HG02623 (cell line): ENCODE data around the gene SPATA31D1.
"Not testable (repeated sequence)": the region's sequence is repeated elsewhere in the genome, so short reads cannot be mapped to it uniquely, and the experiment has no call there.

Experiments used
- ATAC-seq: cut with Tn5 transposase; IDR thresholded peaks from one replicate; pipeline ENCODE4 v1.9.1; 2021; ENCODE audit warnings: moderate library complexity; ENCODE audit not compliant: unreplicated experiment

SPATA31D1 gene

GRCh38 chr9:81988472-81988871 is at the start of gene SPATA31D1:
Gene SPATA31D1, plus strand, starts transcription at chr9:81988772. Its CDS starts 47 bp downstream, at chr9:81988819.
- not testable (repeated sequence) for ATAC-seq

- ATAC-seq, result not testable (repeated sequence)
These were observed 45.2 kb upstream of the SPATA31D1 start, which contains the start of gene SPATA31D3 for GRCh38 chr9:81943393-81943792. Gene SPATA31D3, plus strand, starts transcription at chr9:81943500. Its CDS starts 86 bp downstream, at chr9:81943586.

- ATAC-seq, result not testable (repeated sequence)
These were observed 39.9 kb upstream of the SPATA31D1 start for GRCh38 chr9:81948650-81949049.

GRCh38 chr9:81953096-81953495 is 35.5 kb upstream of the SPATA31D1 start:
- no peak for ATAC-seq

- ATAC-seq, result no peak
These were observed 32.9 kb upstream of the SPATA31D1 start for GRCh38 chr9:81955625-81956024.

- no peak for ATAC-seq
These were observed 24.1 kb upstream of the SPATA31D1 start for GRCh38 chr9:81964218-81965171.

- ATAC-seq, result no peak
These were observed 20.5 kb upstream of the SPATA31D1 start for GRCh38 chr9:81968026-81968425.

GRCh38 chr9:81969971-81970370 is 18.6 kb upstream of the SPATA31D1 start:
- no peak for ATAC-seq

- no peak for ATAC-seq
These were observed 16.8 kb upstream of the SPATA31D1 start for GRCh38 chr9:81971727-81972126.

- ATAC-seq, result no peak
These were observed 13.8 kb upstream of the SPATA31D1 start for GRCh38 chr9:81974764-81975163.

- ATAC-seq, result no peak
These were observed 12.2 kb upstream of the SPATA31D1 start for GRCh38 chr9:81976351-81976750.

GRCh38 chr9:81979196-81979595 is 9.4 kb upstream of the SPATA31D1 start:
- ATAC-seq, result no peak

GRCh38 chr9:81980568-81980967 is 8.0 kb upstream of the SPATA31D1 start:
- no peak for ATAC-seq

- no peak for ATAC-seq
These were observed 6.7 kb upstream of the SPATA31D1 start for GRCh38 chr9:81981883-81982282.

- no peak for ATAC-seq
These were observed 3.6 kb upstream of the SPATA31D1 start for GRCh38 chr9:81984928-81985327.

GRCh38 chr9:81986051-81986450 is 2.5 kb upstream of the SPATA31D1 start:
- no peak for ATAC-seq

- no peak for ATAC-seq
These were observed 1.1 kb downstream of the SPATA31D1 start for GRCh38 chr9:81989700-81990099.

- no peak for ATAC-seq
These were observed 5.1 kb downstream of the SPATA31D1 start for GRCh38 chr9:81993656-81994055.

- ATAC-seq, result no peak
These were observed 11.2 kb downstream of the SPATA31D1 start for GRCh38 chr9:81999806-82000205.

- no peak for ATAC-seq
These were observed 22.1 kb downstream of the SPATA31D1 start for GRCh38 chr9:82010711-82011110.

GRCh38 chr9:82011133-82011532 is 22.6 kb downstream of the SPATA31D1 start:
- ATAC-seq, result no peak

- no peak for ATAC-seq
These were observed 23.7 kb downstream of the SPATA31D1 start for GRCh38 chr9:82012276-82012675.
